Stimulated activated CD8-positive, alpha-beta memory T cell treated with anti-CD3 and anti-CD28 coated beads, Interleukin-15, amount 100 ng/mL, for 1 hour (primary cell): Measurements from ENCODE around the gene DPF3.
A peak's percentile ranks its signal among the peaks of the same experiment; 100 is the strongest.

Source experiments
- DNase-seq: peaks from one replicate; pipeline ENCODE4 v3.0.0-alpha.2; 2020; ENCODE audit warnings: low read depth

Gene DPF3

GRCh38 chr14:72893636-72894322 is at the start of gene DPF3:
Gene DPF3 (minus strand): TSS chr14:72894101. CDS start chr14:72894088, 13 bp downstream.
- DNase-seq, result peak; percentile 88

- DNase-seq, result no peak
Observed at GRCh38 chr14:72942934-72943333, 49.0 kb upstream of the DPF3 start.

- no peak for DNase-seq
Observed at GRCh38 chr14:72941286-72941985, 47.5 kb upstream of the DPF3 start.

GRCh38 chr14:72939630-72940029 is 45.7 kb upstream of the DPF3 start:
- no peak for DNase-seq

- no peak for DNase-seq
Observed at GRCh38 chr14:72932893-72933292, 39.0 kb upstream of the DPF3 start.

- DNase-seq, result no peak
Observed at GRCh38 chr14:72929316-72930080, 35.6 kb upstream of the DPF3 start.

- DNase-seq, result no peak
Observed at GRCh38 chr14:72928872-72929271, 35.0 kb upstream of the DPF3 start.

GRCh38 chr14:72926292-72927028 is 32.6 kb upstream of the DPF3 start, which contains the start of gene DCAF4:
Gene DCAF4 (plus strand): TSS chr14:72926464. CDS start chr14:72937979, 11,515 bp downstream.
- DNase-seq, result peak; percentile 87

GRCh38 chr14:72925815-72926291 is 32.0 kb upstream of the DPF3 start:
- DNase-seq, result no peak

- DNase-seq, result no peak
Observed at GRCh38 chr14:72925171-72925759, 31.4 kb upstream of the DPF3 start.

- no peak for DNase-seq
Observed at GRCh38 chr14:72924337-72924736, 30.4 kb upstream of the DPF3 start.

- DNase-seq, result no peak
Observed at GRCh38 chr14:72921396-72921795, 27.5 kb upstream of the DPF3 start.

- no peak for DNase-seq
Observed at GRCh38 chr14:72920008-72920407, 26.1 kb upstream of the DPF3 start.

GRCh38 chr14:72917094-72917802 is 23.3 kb upstream of the DPF3 start:
- DNase-seq, result no peak

GRCh38 chr14:72916174-72916573 is 22.3 kb upstream of the DPF3 start:
- no peak for DNase-seq

- no peak for DNase-seq
Observed at GRCh38 chr14:72913809-72914208, 19.9 kb upstream of the DPF3 start.

- no peak for DNase-seq
Observed at GRCh38 chr14:72909163-72909562, 15.3 kb upstream of the DPF3 start.

GRCh38 chr14:72907886-72908285 is 14.0 kb upstream of the DPF3 start:
- DNase-seq, result no peak

- no peak for DNase-seq
Observed at GRCh38 chr14:72906879-72907278, 13.0 kb upstream of the DPF3 start.

- DNase-seq, result no peak
Observed at GRCh38 chr14:72906316-72906715, 12.4 kb upstream of the DPF3 start.
